Mammary epithelial cell (primary cell): ENCODE measurements around the gene PCNX2.

ENCODE experiments used
- CTCF ChIP-seq, 2 donors: IDR thresholded peaks in 1 of 2; conservative IDR thresholded peaks in 1 of 2; 2 replicates each; pipeline ENCODE4 v1.5.1; 2011 to 2012; ENCODE audit warnings: inconsistent platforms in 2 of 2, low read length in 2 of 2, mild to moderate bottlenecking in 2 of 2, control low read depth in 1 of 2, low read depth in 1 of 2; ENCODE audit not compliant: insufficient read depth in 1 of 2; ENCODE audit errors: extremely low read depth in 1 of 2
- EZH2 ChIP-seq: IDR thresholded peaks from 2 replicates; pipeline ENCODE4 v1.6.1; 2012; ENCODE audit warnings: low read length, inconsistent platforms, borderline replicate concordance

DNA sequence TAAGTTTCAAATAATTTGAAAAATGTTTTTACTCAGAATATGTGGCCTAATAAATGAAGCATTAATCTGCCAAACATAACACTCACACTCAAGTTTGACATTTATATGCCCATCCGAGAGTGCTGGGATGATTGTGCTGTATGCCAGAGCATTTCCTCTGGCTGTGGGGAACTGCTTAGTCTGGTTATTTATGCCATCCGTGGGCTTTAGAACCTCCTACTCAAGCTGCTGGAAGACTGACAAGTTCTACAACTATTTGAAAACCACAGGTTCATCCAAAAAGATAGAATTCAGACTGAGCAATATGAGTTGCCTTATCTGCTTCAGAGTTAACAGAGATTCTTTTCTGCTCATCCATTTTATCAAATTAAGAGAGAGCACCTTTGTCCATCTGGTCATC, 25.9 kb downstream of the PCNX2 start:
- TF ChIP-seq CTCF (conservative IDR thresholded peaks at IDR 0.05 in 1 of 2, IDR thresholded peaks at IDR 0.05 in 1 of 2; ENCODE audit: extremely low read depth in 1 of 2, insufficient read depth in 1 of 2, low read depth in 1 of 2, low read length in 2 of 2): no peak
- no peak for TF ChIP-seq EZH2
